B cell (primary cell): ENCODE data around the gene KLHL22. TPM values are rescaled to one million over a fixed set of nuclear protein-coding genes. Genes with fewer than 3 reads are reported as not detected.

ENCODE experiments used
- ATAC-seq: fragments of 200-7000 bp; cut with Tn5 transposase; one replicate; pipeline ENCODE4 v1.10.0; 2021; ENCODE audit warnings: low read depth, mild to moderate bottlenecking, moderate number of reproducible peaks, moderate library complexity
- CTCF ChIA-PET: fragments of 350-600 bp; sonication (Branson Sonifier 250); formaldehyde crosslinking; loops from one replicate; lab custom pipeline; 2021; ENCODE audit warnings: antibody characterized with exemption, inconsistent platforms; lab: Charles Lee
- POLR2A ChIA-PET: fragments of 350-600 bp; sonication (Branson Sonifier 250); formaldehyde crosslinking; loops from one replicate; lab custom pipeline; 2021; ENCODE audit warnings: antibody characterized with exemption; lab: Charles Lee
- DNase-seq: peaks from one replicate; pipeline ENCODE4 v3.0.0; 2013
- H2AFZ ChIP-seq: 2 replicates; pipeline ENCODE4 v1.6.1; 2012; ENCODE audit warnings: mild to moderate bottlenecking, low read depth, low read length; ENCODE audit not compliant: insufficient read depth, poor library complexity, severe bottlenecking
- H3K27ac ChIP-seq, 2 donors: 1 replicate in 1 of 2; 2 replicates in 1 of 2; pipeline ENCODE4 v1.5.1; 2012 to 2013; ENCODE audit warnings: low read length in 2 of 2, mild to moderate bottlenecking in 2 of 2, moderate library complexity in 1 of 2
- H3K27me3 ChIP-seq, 4 experiments: fragments of 200-600 bp in 1 of 4; sonication (generic) in 1 of 4; replicated peaks in 1 of 4; 1 replicate in 2 of 4; 2 replicates in 2 of 4; pipeline versions ENCODE4 v1.6.1 to v1.7.0; 2013 to 2016; ENCODE audit warnings: low read length in 3 of 4, mild to moderate bottlenecking in 2 of 4, mixed read lengths in 1 of 4, moderate library complexity in 1 of 4; ENCODE audit not compliant: insufficient read depth in 4 of 4, control insufficient read depth in 3 of 4; ENCODE audit errors: control extremely low read depth in 1 of 4
- H3K36me3 ChIP-seq, 2 experiments: replicated peaks in 1 of 2; 1 replicate in 1 of 2; 2 replicates in 1 of 2; pipeline versions ENCODE4 v1.6.1 to v1.7.1; 2013; ENCODE audit warnings: low read length in 1 of 2; ENCODE audit not compliant: insufficient read depth in 2 of 2, control insufficient read depth in 1 of 2; ENCODE audit errors: control extremely low read depth in 1 of 2, extremely low read depth in 1 of 2
- H3K4me1 ChIP-seq, 2 donors: fragments of 200-600 bp in 1 of 2; sonication (generic) in 1 of 2; 1 replicate in 1 of 2; 2 replicates in 1 of 2; pipeline versions ENCODE4 v1.5.1 to v1.6.1; 2013 to 2017; ENCODE audit warnings: low read length in 2 of 2; ENCODE audit not compliant: control insufficient read depth in 2 of 2, insufficient read depth in 2 of 2
- H3K4me2 ChIP-seq: replicated peaks from 2 replicates; pipeline ENCODE3; 2012; ENCODE audit warnings: mild to moderate bottlenecking, low read depth, low read length; ENCODE audit not compliant: poor library complexity, severe bottlenecking
- H3K4me3 ChIP-seq, 5 experiments: fragments of 200-600 bp in 1 of 5; sonication (generic) in 1 of 5; 1 replicate in 3 of 5; 2 replicates in 2 of 5; pipeline versions ENCODE4 v1.5.1 to v1.7.0; 2011 to 2016; ENCODE audit warnings: low read length in 4 of 5, mild to moderate bottlenecking in 4 of 5, low read depth in 2 of 5, control low read depth in 1 of 5, moderate library complexity in 1 of 5; ENCODE audit not compliant: insufficient read depth in 1 of 5; ENCODE audit errors: control extremely low read depth in 1 of 5, extremely low read depth in 1 of 5
- H3K79me2 ChIP-seq: fragments of 200-600 bp; sonication (generic); one replicate; pipeline ENCODE4 v1.6.0; 2016; ENCODE audit warnings: low read length; ENCODE audit not compliant: control insufficient read depth, insufficient read depth
- H3K9ac ChIP-seq: fragments of 200-600 bp; sonication (generic); 2 replicates; pipeline ENCODE4 v1.6.1; 2017; ENCODE audit warnings: mild to moderate bottlenecking, low read length, moderate library complexity
- H3K9me3 ChIP-seq, 3 donors: one replicate each; pipeline versions ENCODE4 v1.6.1 to v1.7.1; 2013; ENCODE audit warnings: low read length in 2 of 3; ENCODE audit not compliant: control insufficient read depth in 2 of 3, insufficient read depth in 1 of 3; ENCODE audit errors: control extremely low read depth in 1 of 3
- H4K20me1 ChIP-seq: 2 replicates; pipeline ENCODE4 v1.6.0; 2012; ENCODE audit warnings: mild to moderate bottlenecking, low read length; ENCODE audit not compliant: insufficient read depth, control insufficient read depth, poor library complexity, severe bottlenecking
- H3K27ac Mint-ChIP-seq: one replicate; pipeline ENCODE4 v1.8.0; 2021; ENCODE audit warnings: mixed read lengths
- H3K27me3 Mint-ChIP-seq: one replicate; pipeline ENCODE4 v1.8.0; 2021; ENCODE audit warnings: mixed read lengths
- H3K4me1 Mint-ChIP-seq: one replicate; pipeline ENCODE4 v1.8.0; 2021; ENCODE audit warnings: mixed read lengths
- H3K4me3 Mint-ChIP-seq: one replicate; pipeline ENCODE4 v1.8.0; 2021; ENCODE audit warnings: mixed read lengths
- H3K9me3 Mint-ChIP-seq: one replicate; pipeline ENCODE4 v1.8.0; 2022; ENCODE audit warnings: mixed read lengths; ENCODE audit not compliant: insufficient read depth
- CTCF ChIP-seq: fragments of 200-600 bp; IDR thresholded peaks from one replicate; pipeline ENCODE4 v1.8.0; 2022; ENCODE audit warnings: antibody characterized with exemption, mild to moderate bottlenecking
- EZH2 ChIP-seq: IDR thresholded peaks from 2 replicates; pipeline ENCODE4 v1.6.1; 2012; ENCODE audit warnings: borderline replicate concordance, low read depth, mild to moderate bottlenecking, moderate library complexity, low read length; ENCODE audit not compliant: insufficient read depth, poor library complexity, severe bottlenecking
- WGBS: methylation state at CpG from one replicate; pipeline ENCODE4 v1.1.5; 2013; ENCODE audit warnings: missing lambda C conversion rate; ENCODE audit not compliant: insufficient coverage; 5-methylcytosine and 5-hydroxymethylcytosine counted together
- intact Hi-C: fragments of 100-400 bp; cut with micrococcal nuclease; formaldehyde crosslinking; loops from one replicate; pipeline ENCODE4 v1.10.0; 2022
- polyA plus RNA-seq: library from polyadenylated mRNA; depleted of rRNA; stranded (reverse); fragments of >200 nt; gene quantifications from 2 replicates; pipeline ENCODE4 v1.2.3, GENCODE V29; 2012
- total RNA-seq, 2 donors: library from RNA; stranded (reverse); fragments of 120-200 nt in 1 of 2; gene quantifications; 1 replicate in 1 of 2; 2 replicates in 1 of 2; pipeline versions ENCODE4 v1.2.3 to v1.2.4, GENCODE V29; 2013 to 2022

The KLHL22 gene
- total and polyA plus RNA-seq, 2 donors (not counting 1 experiment from before 2014, with no cell fraction given), result 37.0 to 45.6 TPM

GRCh38 chr22:20431511-20432192 lies 63.9 kb downstream of the KLHL22 start:
- DNase-seq (no peak), ATAC-seq (no peak)
- peak overlapping the region; percentile 78 for H2AFZ ChIP-seq
- peaks cover 0 to 87% (median 42%) of the 10 kb centered on the region in 4 experiments for H3K27me3 ChIP-seq
- peaks cover 14% of the 10 kb centered on the region for H4K20me1 ChIP-seq
- ChIA-PET CTCF (interaction anchor here (2.3 kb wide), 1 partner anchor 14 kb away, joined by 8 read pairs; no protein-coding TSS in a partner anchor), POLR2A (no interaction called here)
- H3K9me3 Mint-ChIP-seq, result no peaks in the 10 kb centered on the region
- H3K4me3 ChIP-seq, result peak overlapping the region in 3 of 5 experiments; percentile 47 to 80 (median 68)
- peaks cover 38 to 51% of the 10 kb centered on the region in 2 donors for H3K4me1 ChIP-seq
- peak overlapping the region; percentile 68 for H3K4me3 Mint-ChIP-seq
- WGBS, result 26% methylated on average over 40 of the region's 50 CpGs
- no peak overlapping the region for H3K27ac Mint-ChIP-seq
- H3K4me1 Mint-ChIP-seq, result peaks cover 33% of the 10 kb centered on the region
- H3K27me3 Mint-ChIP-seq, result peaks cover 61% of the 10 kb centered on the region
- no peaks in the 10 kb centered on the region for H3K36me3 ChIP-seq
- no peak for TF ChIP-seq CTCF
- no peak for TF ChIP-seq EZH2
- peak overlapping the region; percentile 91 for H3K4me2 ChIP-seq
- no peaks in the 10 kb centered on the region for H3K79me2 ChIP-seq
- H3K9me3 ChIP-seq, result peaks cover 0 to 25% (median 0%) of the 10 kb centered on the region in 3 donors
- peak overlapping the region; percentile 68 for H3K9ac ChIP-seq
- intact Hi-C loops, result loop anchor here (1.0 kb wide), 1 partner anchor 25 kb away; no protein-coding TSS in a partner anchor
- H3K27ac ChIP-seq, result no peak overlapping the region
